Glutamatergic neuron (in vitro differentiated cells): ENCODE data around the gene COL8A1. TPM values are rescaled to one million over a fixed set of nuclear protein-coding genes. Genes with fewer than 3 reads are reported as not detected.

ENCODE experiments used
- DNase-seq: peaks from one replicate; pipeline ENCODE4 v3.0.0; 2022
- H3K27ac Mint-ChIP-seq: one replicate; pipeline ENCODE4 v1.8.0; 2020; ENCODE audit warnings: mild to moderate bottlenecking, mixed read lengths, inconsistent platforms; ENCODE audit not compliant: unreplicated experiment
- H3K27me3 Mint-ChIP-seq: one replicate; pipeline ENCODE4 v1.8.0; 2020; ENCODE audit warnings: mild to moderate bottlenecking, moderate library complexity, mixed read lengths, inconsistent platforms; ENCODE audit not compliant: unreplicated experiment
- H3K36me3 Mint-ChIP-seq: one replicate; pipeline ENCODE4 v1.8.0; 2020; ENCODE audit warnings: mild to moderate bottlenecking, mixed read lengths, inconsistent platforms; ENCODE audit not compliant: unreplicated experiment
- H3K4me1 Mint-ChIP-seq: one replicate; pipeline ENCODE4 v1.8.0; 2020; ENCODE audit warnings: mild to moderate bottlenecking, low read depth, mixed read lengths, inconsistent platforms; ENCODE audit not compliant: unreplicated experiment
- H3K4me3 Mint-ChIP-seq: one replicate; pipeline ENCODE4 v1.8.0; 2020; ENCODE audit warnings: mild to moderate bottlenecking, mixed read lengths, inconsistent platforms; ENCODE audit not compliant: unreplicated experiment
- H3K9me3 Mint-ChIP-seq: one replicate; pipeline ENCODE4 v1.8.0; 2020; ENCODE audit warnings: mild to moderate bottlenecking, moderate library complexity, mixed read lengths, inconsistent platforms; ENCODE audit not compliant: unreplicated experiment
- CTCF ChIP-seq: fragments of 200-600 bp; sonication (generic); IDR thresholded peaks from one replicate; pipeline ENCODE4 v1.5.0; 2021; ENCODE audit not compliant: partially characterized antibody, unreplicated experiment
- total RNA-seq: library from RNA; stranded (reverse); fragmentation: NEBNext Ultra II Directional; extraction: Animal tissue kit (Norgen Biotek cat#: 25700); gene quantifications from one replicate; pipeline ENCODE4 v1.2.1, GENCODE V29; 2021; ENCODE audit not compliant: unreplicated experiment

Gene COL8A1
- total RNA-seq, 1 donor from 2014 or later: 0.25 TPM

- no peak for DNase-seq
- Mint-ChIP-seq H3K36me3 (no peaks in the 10 kb centered on the region), H3K4me3 (no peak overlapping the region), H3K27ac (no peak overlapping the region), H3K4me1 (peaks cover 12% of the 10 kb centered on the region), H3K9me3 (no peaks in the 10 kb centered on the region), H3K27me3 (peaks cover 5% of the 10 kb centered on the region)
- no peak for TF ChIP-seq CTCF
Measured at GRCh38 chr3:99633887-99634558, 4.4 kb upstream of the COL8A1 start.

- Mint-ChIP-seq H3K4me3 (no peak overlapping the region), H3K27ac (no peak overlapping the region), H3K9me3 (no peaks in the 10 kb centered on the region), H3K27me3 (peaks cover 5% of the 10 kb centered on the region), H3K4me1 (peaks cover 12% of the 10 kb centered on the region), H3K36me3 (no peaks in the 10 kb centered on the region)
- DNase-seq: no peak
- TF ChIP-seq CTCF: no peak
Measured at GRCh38 chr3:99634881-99635280, 3.5 kb upstream of the COL8A1 start.

- H3K9me3 Mint-ChIP-seq: no peaks in the 10 kb centered on the region
- H3K27me3 Mint-ChIP-seq: peaks cover 5% of the 10 kb centered on the region
- H3K4me1 Mint-ChIP-seq: peaks cover 12% of the 10 kb centered on the region
- TF ChIP-seq CTCF: no peak
- H3K27ac Mint-ChIP-seq: no peak overlapping the region
- DNase-seq: no peak
- H3K36me3 Mint-ChIP-seq: no peaks in the 10 kb centered on the region
- H3K4me3 Mint-ChIP-seq: no peak overlapping the region
Measured at GRCh38 chr3:99635348-99635747, 3.0 kb upstream of the COL8A1 start.

GRCh38 chr3:99637016-99637367, 1.4 kb upstream of the COL8A1 start:
- no peak for DNase-seq
- Mint-ChIP-seq H3K27ac (no peak overlapping the region), H3K4me3 (peak overlapping the region; percentile 94), H3K36me3 (no peaks in the 10 kb centered on the region), H3K27me3 (peaks cover 5% of the 10 kb centered on the region), H3K4me1 (peaks cover 12% of the 10 kb centered on the region), H3K9me3 (no peaks in the 10 kb centered on the region)
- no peak for TF ChIP-seq CTCF

GRCh38 chr3:99637368-99638111, 854 bp upstream of the COL8A1 start:
- Mint-ChIP-seq H3K27me3 (peaks cover 5% of the 10 kb centered on the region), H3K4me1 (peaks cover 12% of the 10 kb centered on the region), H3K4me3 (peak overlapping the region; percentile 94), H3K36me3 (no peaks in the 10 kb centered on the region), H3K9me3 (no peaks in the 10 kb centered on the region), H3K27ac (no peak overlapping the region)
- TF ChIP-seq CTCF: no peak
- peak; percentile 24 for DNase-seq
